Hepatocyte (in vitro differentiated cells): Measurements from ENCODE around the gene ANKS1B. TPM values are rescaled to one million over a fixed set of nuclear protein-coding genes. Genes with fewer than 3 reads are reported as not detected.
A peak's percentile ranks its signal among the peaks of the same experiment; 100 is the strongest.

Experiments used
- DNase-seq: peaks from one replicate; pipeline ENCODE4 v3.0.0-alpha.2; 2016; ENCODE audit warnings: low spot score
- H2AFZ ChIP-seq: fragments of 200-600 bp; sonication (generic); 2 replicates; pipeline ENCODE4 v1.6.0; 2016; ENCODE audit warnings: antibody characterized with exemption, mild to moderate bottlenecking
- H3K27ac ChIP-seq: fragments of 200-600 bp; sonication (generic); 2 replicates; pipeline ENCODE4 v1.5.1; 2016; ENCODE audit warnings: mild to moderate bottlenecking
- H3K27me3 ChIP-seq: fragments of 200-600 bp; sonication (generic); 2 replicates; pipeline ENCODE4 v1.6.1; 2016
- H3K36me3 ChIP-seq: fragments of 200-600 bp; sonication (generic); replicated peaks from 2 replicates; pipeline ENCODE4 v1.5.1; 2016; ENCODE audit warnings: low read depth; ENCODE audit not compliant: insufficient read depth
- H3K4me1 ChIP-seq: fragments of 200-600 bp; sonication (generic); 2 replicates; pipeline ENCODE4 v1.5.1; 2016; ENCODE audit warnings: mild to moderate bottlenecking, moderate library complexity; ENCODE audit not compliant: insufficient read depth
- H3K4me2 ChIP-seq: fragments of 200-600 bp; sonication (generic); 2 replicates; pipeline ENCODE4 v1.6.0; 2016
- H3K4me3 ChIP-seq: fragments of 200-600 bp; sonication (generic); 2 replicates; pipeline ENCODE4 v1.5.1; 2016; ENCODE audit warnings: mild to moderate bottlenecking
- H3K79me2 ChIP-seq: fragments of 200-600 bp; sonication (generic); 2 replicates; pipeline ENCODE4 v1.6.0; 2017; ENCODE audit warnings: mild to moderate bottlenecking
- H3K9me2 ChIP-seq: fragments of 200-600 bp; sonication (generic); replicated peaks from 2 replicates; pipeline ENCODE4 v1.6.0; 2017; ENCODE audit warnings: mild to moderate bottlenecking; ENCODE audit not compliant: insufficient read depth
- H3K9me3 ChIP-seq: fragments of 200-600 bp; sonication (generic); 2 replicates; pipeline ENCODE4 v1.5.1; 2016; ENCODE audit warnings: low read depth, mild to moderate bottlenecking
- H4K20me1 ChIP-seq: fragments of 200-600 bp; sonication (generic); 2 replicates; pipeline ENCODE4 v1.6.0; 2016; ENCODE audit warnings: mild to moderate bottlenecking; ENCODE audit not compliant: insufficient read depth, poor library complexity, severe bottlenecking
- CTCF ChIP-seq: fragments of 200-600 bp; sonication (generic); IDR thresholded peaks from 2 replicates; pipeline ENCODE4 v1.5.1; 2016; ENCODE audit warnings: antibody characterized with exemption, mild to moderate bottlenecking; ENCODE audit not compliant: poor library complexity
- EZH2 ChIP-seq: fragments of 200-600 bp; sonication (generic); IDR thresholded peaks from 2 replicates; pipeline ENCODE4 v1.6.1; 2016; ENCODE audit warnings: antibody characterized with exemption, mild to moderate bottlenecking, borderline replicate concordance
- EZH2phosphoT487 ChIP-seq: fragments of 200-600 bp; sonication (generic); IDR thresholded peaks from one replicate; pipeline ENCODE4 v1.6.1; 2018; ENCODE audit warnings: antibody characterized with exemption, mild to moderate bottlenecking, low read depth, moderate library complexity; ENCODE audit not compliant: unreplicated experiment, severe bottlenecking
- WGBS: methylation state at CpG from one replicate; pipeline ENCODE4 v1.1.6; 2016; ENCODE audit warnings: low lambda C conversion rate; ENCODE audit errors: missing lambda C conversion rate; 5-methylcytosine and 5-hydroxymethylcytosine counted together
- polyA plus RNA-seq: library from polyadenylated mRNA; unstranded; fragments of >200 nt; fragmentation: Nextera tagmentation; extraction: Ambion mirVana; gene quantifications from 2 replicates; pipeline ENCODE4 v1.2.1, GENCODE V29; 2016
- total RNA-seq: library from RNA; depleted of rRNA; stranded (reverse); fragments of >200 nt; gene quantifications from 2 replicates; pipeline ENCODE4 v1.2.3, GENCODE V29; 2014

ANKS1B gene
- total and polyA plus RNA-seq, 2 experiments from 2014 or later = 1.6 to 2.2 TPM

- 85% methylated on average over 3 of the region's 3 CpGs for WGBS
- no peak for DNase-seq
- TF ChIP-seq EZH2 = no peak
- TF ChIP-seq EZH2phosphoT487 = no peak
- no peak for TF ChIP-seq CTCF
These were observed 595.0 kb downstream of the ANKS1B start for GRCh38 chr12:99389751-99390150.

GRCh38 chr12:99388671-99389195, 596.0 kb downstream of the ANKS1B start:
- WGBS = 71% methylated on average over 1 of the region's 1 CpG
- DNase-seq = no peak
- no peaks in the 10 kb centered on the region for H3K4me1 ChIP-seq
- no peaks in the 10 kb centered on the region for H4K20me1 ChIP-seq
- no peaks in the 10 kb centered on the region for H3K9me3 ChIP-seq
- no peaks in the 10 kb centered on the region for H3K79me2 ChIP-seq
- H3K9me2 ChIP-seq = no peaks in the 10 kb centered on the region
- no peak overlapping the region for H3K27ac ChIP-seq
- no peak for TF ChIP-seq CTCF
- TF ChIP-seq EZH2phosphoT487 = no peak
- no peak for TF ChIP-seq EZH2
- H3K4me2 ChIP-seq = no peak overlapping the region
- no peaks in the 10 kb centered on the region for H3K27me3 ChIP-seq
- H3K36me3 ChIP-seq = no peaks in the 10 kb centered on the region
- H2AFZ ChIP-seq = no peak overlapping the region
- H3K4me3 ChIP-seq = no peak overlapping the region

More at GRCh38 chr12:99389751-99390150, 595.0 kb downstream of the ANKS1B start:
- no peaks in the 10 kb centered on the region for H3K9me3 ChIP-seq
- no peaks in the 10 kb centered on the region for H3K4me1 ChIP-seq
- H3K27me3 ChIP-seq = no peaks in the 10 kb centered on the region
- no peaks in the 10 kb centered on the region for H3K9me2 ChIP-seq
- H3K4me3 ChIP-seq = no peak overlapping the region
- no peak overlapping the region for H2AFZ ChIP-seq
- no peak overlapping the region for H3K27ac ChIP-seq
- H3K36me3 ChIP-seq = no peaks in the 10 kb centered on the region
- no peaks in the 10 kb centered on the region for H3K79me2 ChIP-seq
- no peak overlapping the region for H3K4me2 ChIP-seq
- H4K20me1 ChIP-seq = no peaks in the 10 kb centered on the region

- no peaks in the 10 kb centered on the region for H3K9me3 ChIP-seq
- H3K4me2 ChIP-seq = no peak overlapping the region
- no peaks in the 10 kb centered on the region for H3K27me3 ChIP-seq
- no peak overlapping the region for H3K4me3 ChIP-seq
- WGBS = 85% methylated on average over 4 of the region's 4 CpGs
- TF ChIP-seq EZH2 (no peak), EZH2phosphoT487 (no peak), CTCF (no peak)
- H4K20me1 ChIP-seq = no peaks in the 10 kb centered on the region
- H3K36me3 ChIP-seq = no peaks in the 10 kb centered on the region
- no peaks in the 10 kb centered on the region for H3K9me2 ChIP-seq
- no peak for DNase-seq
- no peaks in the 10 kb centered on the region for H3K4me1 ChIP-seq
- H2AFZ ChIP-seq = no peak overlapping the region
- no peaks in the 10 kb centered on the region for H3K79me2 ChIP-seq
- no peak overlapping the region for H3K27ac ChIP-seq
These were observed 597.1 kb downstream of the ANKS1B start for GRCh38 chr12:99387661-99388060.

- Histone ChIP-seq H3K4me2 (no peak overlapping the region), H3K9me2 (no peaks in the 10 kb centered on the region), H3K9me3 (no peaks in the 10 kb centered on the region), H3K27me3 (no peaks in the 10 kb centered on the region), H3K79me2 (no peaks in the 10 kb centered on the region), H3K4me3 (no peak overlapping the region), H4K20me1 (no peaks in the 10 kb centered on the region), H3K36me3 (no peaks in the 10 kb centered on the region), H2AFZ (no peak overlapping the region), H3K27ac (no peak overlapping the region), H3K4me1 (no peaks in the 10 kb centered on the region)
- DNase-seq = peak; percentile 46
- 19% methylated on average over 2 of the region's 2 CpGs for WGBS
- TF ChIP-seq EZH2 (no peak), CTCF (peak; percentile 46)
These were observed 597.8 kb downstream of the ANKS1B start for GRCh38 chr12:99386907-99387306.
